Lower lobe of right lung (tissue), 2 donors: ENCODE measurements around the gene RNFT2. TPM values are rescaled to one million over a fixed set of nuclear protein-coding genes. Genes with fewer than 3 reads are reported as not detected.
A peak's percentile ranks its signal among the peaks of the same experiment; 100 is the strongest.
"Not testable (repeated sequence)": the region's sequence is repeated elsewhere in the genome, so short reads cannot be mapped to it uniquely, and the experiment has no call there.

ENCODE experiments used
- ATAC-seq, 2 donors: fragments of 200-7000 bp; cut with Tn5 transposase; one replicate each; pipeline ENCODE4 v1.9.1; 2020 to 2022; ENCODE audit warnings: mild to moderate bottlenecking in 2 of 2, moderate library complexity in 2 of 2
- DNase-seq: peaks from one replicate; pipeline ENCODE4 v3.0.0-alpha.2; 2020
- H3K27ac ChIP-seq: fragments of 200-600 bp; one replicate; pipeline ENCODE4 v1.8.0; 2022
- H3K27me3 ChIP-seq: fragments of 200-600 bp; one replicate; pipeline ENCODE4 v1.8.0; 2022; ENCODE audit warnings: low read depth
- H3K36me3 ChIP-seq: fragments of 200-600 bp; one replicate; pipeline ENCODE4 v1.8.0; 2022; ENCODE audit warnings: mild to moderate bottlenecking
- H3K4me1 ChIP-seq: fragments of 200-600 bp; one replicate; pipeline ENCODE4 v1.8.0; 2022
- H3K4me3 ChIP-seq: fragments of 200-600 bp; one replicate; pipeline ENCODE4 v1.8.0; 2022; ENCODE audit warnings: mild to moderate bottlenecking
- H3K9me3 ChIP-seq: fragments of 200-600 bp; one replicate; pipeline ENCODE4 v1.8.0; 2022
- intact Hi-C: fragments of 100-400 bp; cut with DNase I; formaldehyde crosslinking; loops from one replicate; pipeline ENCODE4 v1.11.0; 2022
- total RNA-seq: library from RNA; stranded (reverse); fragmentation: NEBNext Ultra II Directional; extraction: Animal tissue kit (Norgen Biotek cat#: 25700); gene quantifications from one replicate; pipeline ENCODE4 v1.2.1, GENCODE V29; 2021
- TF ChIP-seq, protein P1 (sequence below): fragments of 200-600 bp; IDR thresholded peaks from one replicate; pipeline ENCODE4 v1.8.0; 2022; ENCODE audit warnings: antibody characterized with exemption, mild to moderate bottlenecking
- donor health status: DM: no; HTN: yes; CAD: no; lungs with severe emphysema.

RNFT2 gene
- total RNA-seq, 1 donor from 2014 or later: 3.3 TPM

GRCh38 chr12:116812238-116812637, 74.1 kb downstream of the RNFT2 start:
- H3K27ac ChIP-seq: no peak overlapping the region
- ATAC-seq (no peak), DNase-seq (no peak)
- intact Hi-C loops: no loop called here
- no peak overlapping the region for H3K4me3 ChIP-seq
- no peaks in the 10 kb centered on the region for H3K4me1 ChIP-seq
- TF ChIP-seq, protein P1, sequence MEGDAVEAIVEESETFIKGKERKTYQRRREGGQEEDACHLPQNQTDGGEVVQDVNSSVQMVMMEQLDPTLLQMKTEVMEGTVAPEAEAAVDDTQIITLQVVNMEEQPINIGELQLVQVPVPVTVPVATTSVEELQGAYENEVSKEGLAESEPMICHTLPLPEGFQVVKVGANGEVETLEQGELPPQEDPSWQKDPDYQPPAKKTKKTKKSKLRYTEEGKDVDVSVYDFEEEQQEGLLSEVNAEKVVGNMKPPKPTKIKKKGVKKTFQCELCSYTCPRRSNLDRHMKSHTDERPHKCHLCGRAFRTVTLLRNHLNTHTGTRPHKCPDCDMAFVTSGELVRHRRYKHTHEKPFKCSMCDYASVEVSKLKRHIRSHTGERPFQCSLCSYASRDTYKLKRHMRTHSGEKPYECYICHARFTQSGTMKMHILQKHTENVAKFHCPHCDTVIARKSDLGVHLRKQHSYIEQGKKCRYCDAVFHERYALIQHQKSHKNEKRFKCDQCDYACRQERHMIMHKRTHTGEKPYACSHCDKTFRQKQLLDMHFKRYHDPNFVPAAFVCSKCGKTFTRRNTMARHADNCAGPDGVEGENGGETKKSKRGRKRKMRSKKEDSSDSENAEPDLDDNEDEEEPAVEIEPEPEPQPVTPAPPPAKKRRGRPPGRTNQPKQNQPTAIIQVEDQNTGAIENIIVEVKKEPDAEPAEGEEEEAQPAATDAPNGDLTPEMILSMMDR: no peak
- no peaks in the 10 kb centered on the region for H3K36me3 ChIP-seq
- H3K9me3 ChIP-seq: no peaks in the 10 kb centered on the region
- H3K27me3 ChIP-seq: no peaks in the 10 kb centered on the region

DNA sequence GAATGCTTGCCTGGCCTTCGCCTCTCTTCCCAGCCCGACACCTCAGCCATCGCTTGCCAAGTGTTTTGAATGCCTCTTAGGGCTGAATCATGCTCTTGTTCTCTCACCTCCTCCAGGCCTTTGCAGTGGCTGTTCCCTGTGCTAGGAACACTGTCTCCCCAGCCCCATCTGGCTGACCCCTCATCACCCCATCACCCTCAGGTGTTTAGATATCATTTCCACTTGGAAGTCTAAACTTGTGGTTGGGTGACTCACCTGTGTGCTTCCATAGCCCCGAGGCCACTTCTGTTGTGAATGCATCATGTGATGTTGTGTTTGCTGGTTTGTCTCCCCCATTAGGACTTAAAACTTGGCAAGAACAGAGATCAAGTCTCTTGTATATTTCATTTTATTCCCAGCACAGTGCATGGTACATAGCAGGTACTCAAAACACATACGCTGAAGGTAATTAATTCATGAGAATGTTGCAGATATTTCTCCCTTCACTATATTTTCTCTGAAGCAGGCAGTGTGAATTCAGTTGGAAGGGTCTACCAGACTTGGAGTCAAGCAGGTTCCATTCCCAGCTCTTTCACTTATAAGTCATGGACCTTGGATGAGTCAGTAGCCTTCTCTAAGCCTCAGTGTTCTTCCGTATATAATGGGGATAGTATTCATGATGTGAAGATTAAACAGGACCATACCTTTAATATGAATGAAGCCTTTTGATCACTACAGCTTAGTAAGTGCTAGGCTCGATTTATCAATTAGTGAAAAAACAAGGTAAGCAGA, 75.3 kb downstream of the RNFT2 start:
- intact Hi-C loops: no loop called here
- TF ChIP-seq, protein P1: no peak
- no peaks in the 10 kb centered on the region for H3K9me3 ChIP-seq
- no peaks in the 10 kb centered on the region for H3K36me3 ChIP-seq
- peaks cover 7% of the 10 kb centered on the region for H3K4me1 ChIP-seq
- H3K4me3 ChIP-seq: no peak overlapping the region
- ATAC-seq: no peak
- no peaks in the 10 kb centered on the region for H3K27me3 ChIP-seq
- DNase-seq: no peak
- H3K27ac ChIP-seq: no peak overlapping the region

DNA sequence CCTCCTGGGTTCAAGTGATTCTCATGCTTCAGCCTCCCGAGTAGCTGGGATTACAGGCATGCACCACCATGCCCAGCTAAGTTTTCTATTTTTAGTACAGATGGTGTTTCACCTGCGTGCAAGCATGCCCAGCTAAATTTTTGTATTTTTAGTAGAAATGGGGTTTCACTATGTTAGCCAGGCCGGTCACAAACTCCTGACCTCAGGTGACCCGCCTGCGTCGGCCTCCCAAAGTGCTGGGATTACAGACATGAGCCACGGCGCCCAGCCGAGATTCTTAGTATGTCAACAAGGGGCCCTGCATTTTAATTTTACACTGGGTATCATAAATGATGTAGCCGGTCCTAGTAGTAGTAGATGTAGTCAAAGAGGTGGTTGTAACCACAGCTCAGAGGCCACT, 76.7 kb downstream of the RNFT2 start:
- H3K9me3 ChIP-seq, H3K27me3 ChIP-seq, H3K36me3 ChIP-seq, intact Hi-C loops, H3K27ac ChIP-seq, DNase-seq, H3K4me3 ChIP-seq, ATAC-seq: not testable (repeated sequence)
- H3K4me1 ChIP-seq: peaks cover 14% of the 10 kb centered on the region

- peak; percentile 3 to 7 for ATAC-seq
- peak overlapping the region; percentile 95 for H3K27ac ChIP-seq
- TF ChIP-seq, protein P1: no peak
Measured at GRCh38 chr12:116818341-116818856, 80.3 kb downstream of the RNFT2 start.

DNA sequence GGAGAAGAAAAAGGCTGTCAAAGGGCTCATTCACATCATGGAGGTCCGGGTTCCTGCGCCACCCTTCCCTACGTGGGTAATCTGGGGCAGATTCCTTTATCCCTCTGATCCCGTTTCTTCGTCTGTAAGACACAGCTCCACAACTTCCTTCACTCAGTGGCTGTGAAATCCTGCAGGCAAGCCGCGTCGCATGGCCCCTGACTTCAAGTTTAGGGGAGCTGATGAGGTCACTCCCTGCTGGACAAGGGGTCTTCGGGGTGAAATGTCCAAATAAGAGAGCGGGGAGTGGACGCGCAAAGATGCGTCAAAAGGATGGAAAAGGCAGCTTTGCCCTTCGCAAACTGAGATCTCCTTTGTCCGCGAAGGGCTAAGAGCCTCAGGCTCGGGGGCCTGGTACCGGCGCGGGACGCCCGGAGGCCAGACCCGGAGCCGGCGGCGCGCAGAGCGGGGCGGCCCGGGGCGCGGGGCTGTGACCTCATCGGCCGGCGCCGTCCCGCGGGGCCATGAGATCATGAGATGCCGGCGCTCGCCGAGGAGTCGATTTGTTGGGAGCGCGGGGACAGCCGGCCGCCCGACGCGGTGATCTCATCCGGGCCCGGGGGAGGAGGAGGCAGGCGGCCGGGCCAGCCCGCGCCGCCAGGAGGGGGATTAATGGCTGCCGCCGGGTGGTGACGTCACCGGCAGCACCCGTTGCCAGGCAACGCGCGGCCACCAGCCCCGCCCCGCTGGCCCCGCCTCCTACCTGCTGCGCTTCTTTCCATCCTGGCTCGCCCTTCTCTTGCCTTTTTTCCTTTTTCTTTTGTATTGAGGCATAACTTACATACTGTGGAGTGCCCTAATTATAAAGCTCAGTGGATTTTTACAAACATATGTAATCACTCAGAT, 81.1 kb downstream of the RNFT2 start:
- H3K27ac ChIP-seq: peak overlapping the region; percentile 95
- intact Hi-C loops: no loop called here
- TF ChIP-seq, protein P1: no peak
- peak overlapping the region; percentile 78 for H3K4me3 ChIP-seq
- H3K9me3 ChIP-seq: no peaks in the 10 kb centered on the region
- DNase-seq: peak; percentile 91
- peaks cover 20% of the 10 kb centered on the region for H3K4me1 ChIP-seq
- H3K27me3 ChIP-seq: no peaks in the 10 kb centered on the region
- no peaks in the 10 kb centered on the region for H3K36me3 ChIP-seq
- ATAC-seq: peak; percentile 95 to 97

More at GRCh38 chr12:116818341-116818856, 80.3 kb downstream of the RNFT2 start:
- H3K27me3 ChIP-seq: no peaks in the 10 kb centered on the region
- H3K4me1 ChIP-seq: peaks cover 20% of the 10 kb centered on the region
- intact Hi-C loops: no loop called here
- DNase-seq: no peak
- H3K9me3 ChIP-seq: no peaks in the 10 kb centered on the region
- H3K36me3 ChIP-seq: no peaks in the 10 kb centered on the region
- H3K4me3 ChIP-seq: peak overlapping the region; percentile 78
